ENCODE data around the gene PODXL2. TPM values are rescaled to one million over a fixed set of nuclear protein-coding genes. Genes with fewer than 3 reads are reported as not detected.
"Not testable (repeated sequence)": the region's sequence is repeated elsewhere in the genome, so short reads cannot be mapped to it uniquely, and the experiment has no call there.

Gene PODXL2
- polyA plus RNA-seq, 1 donor: 44.6 TPM

- no peak for DNase-seq
Measured at GRCh38 chr3:127604546-127605165, 24.3 kb upstream of the PODXL2 start.

GRCh38 chr3:127605547-127605946 is 23.4 kb upstream of the PODXL2 start:
- not testable (repeated sequence) for DNase-seq

- DNase-seq: no peak
Measured at GRCh38 chr3:127606086-127606805, 22.7 kb upstream of the PODXL2 start.

GRCh38 chr3:127606981-127607595 is 21.9 kb upstream of the PODXL2 start:
- DNase-seq: no peak

GRCh38 chr3:127607675-127608361 is 21.2 kb upstream of the PODXL2 start:
- no peak for DNase-seq

- DNase-seq: no peak
Measured at GRCh38 chr3:127608362-127608718, 20.6 kb upstream of the PODXL2 start.

GRCh38 chr3:127610105-127610504 is 18.9 kb upstream of the PODXL2 start:
- DNase-seq: no peak

- DNase-seq: no peak
Measured at GRCh38 chr3:127611251-127611650, 17.7 kb upstream of the PODXL2 start.

GRCh38 chr3:127612966-127613365 is 16.0 kb upstream of the PODXL2 start:
- DNase-seq: no peak

GRCh38 chr3:127613406-127613805 is 15.6 kb upstream of the PODXL2 start:
- DNase-seq: no peak

- no peak for DNase-seq
Measured at GRCh38 chr3:127614928-127615589, 13.9 kb upstream of the PODXL2 start.

- no peak for DNase-seq
Measured at GRCh38 chr3:127615631-127616305, 13.2 kb upstream of the PODXL2 start.

GRCh38 chr3:127616836-127617605 is 12.0 kb upstream of the PODXL2 start:
- DNase-seq: no peak

- no peak for DNase-seq
Measured at GRCh38 chr3:127618891-127619290, 10.1 kb upstream of the PODXL2 start.

- no peak for DNase-seq
Measured at GRCh38 chr3:127620637-127621375, 8.2 kb upstream of the PODXL2 start.

GRCh38 chr3:127622031-127622430 is 7.0 kb upstream of the PODXL2 start:
- DNase-seq: no peak

- DNase-seq: no peak
Measured at GRCh38 chr3:127622772-127623576, 6.0 kb upstream of the PODXL2 start.

GRCh38 chr3:127624063-127624462 is 4.9 kb upstream of the PODXL2 start:
- DNase-seq: no peak

GRCh38 chr3:127625821-127626220 is 3.2 kb upstream of the PODXL2 start:
- no peak for DNase-seq

All from left kidney (tissue), 2 donors.